HG03039 (cell line): ENCODE data around the gene REPIN1.
A peak's percentile ranks its signal among the peaks of the same experiment; 100 is the strongest.
"Not testable (repeated sequence)": the region's sequence is repeated elsewhere in the genome, so short reads cannot be mapped to it uniquely, and the experiment has no call there.

Source experiments
- ATAC-seq: cut with Tn5 transposase; IDR thresholded peaks from one replicate; pipeline ENCODE4 v1.9.1; 2021; ENCODE audit warnings: mild to moderate bottlenecking, moderate library complexity; ENCODE audit not compliant: unreplicated experiment

The REPIN1 gene

DNA sequence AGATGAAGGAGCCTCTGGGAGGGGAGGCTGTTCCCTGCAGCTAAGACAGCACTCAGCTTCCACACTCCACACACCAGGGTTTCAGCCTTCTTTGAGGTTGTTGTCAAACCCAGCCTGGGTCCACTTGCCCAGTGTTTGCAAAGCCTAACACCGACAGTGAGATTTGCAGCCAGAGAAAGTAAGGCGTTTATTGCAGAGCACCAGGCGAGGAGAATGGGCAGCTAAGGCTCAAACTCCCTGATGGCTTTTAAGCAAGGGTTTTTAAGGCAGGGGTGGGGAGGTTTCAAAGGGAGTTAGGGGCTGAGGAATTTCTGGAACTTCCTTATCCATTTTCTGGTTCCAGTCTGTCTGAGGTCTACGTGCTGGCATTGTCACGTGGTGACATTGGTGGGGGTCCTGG is 5.8 kb downstream of the REPIN1 start:
- ATAC-seq: no peak

- ATAC-seq: no peak
These were observed 7.3 kb downstream of the REPIN1 start for GRCh38 chr7:150375662-150376521.

- ATAC-seq: no peak
These were observed 7.9 kb downstream of the REPIN1 start for GRCh38 chr7:150376560-150376959.

GRCh38 chr7:150377196-150377595 is 8.6 kb downstream of the REPIN1 start:
- ATAC-seq: no peak

- ATAC-seq: no peak
These were observed 9.0 kb downstream of the REPIN1 start for GRCh38 chr7:150377635-150378034.

- ATAC-seq: no peak
These were observed 9.7 kb downstream of the REPIN1 start for GRCh38 chr7:150378115-150378852.

- ATAC-seq: peak; percentile 79
These were observed 10.3 kb downstream of the REPIN1 start, which contains the start of gene ZNF775 for GRCh38 chr7:150378853-150379440. Gene ZNF775, plus strand, starts transcription at chr7:150379330. Its CDS starts 9,141 bp downstream, at chr7:150388471.

DNA sequence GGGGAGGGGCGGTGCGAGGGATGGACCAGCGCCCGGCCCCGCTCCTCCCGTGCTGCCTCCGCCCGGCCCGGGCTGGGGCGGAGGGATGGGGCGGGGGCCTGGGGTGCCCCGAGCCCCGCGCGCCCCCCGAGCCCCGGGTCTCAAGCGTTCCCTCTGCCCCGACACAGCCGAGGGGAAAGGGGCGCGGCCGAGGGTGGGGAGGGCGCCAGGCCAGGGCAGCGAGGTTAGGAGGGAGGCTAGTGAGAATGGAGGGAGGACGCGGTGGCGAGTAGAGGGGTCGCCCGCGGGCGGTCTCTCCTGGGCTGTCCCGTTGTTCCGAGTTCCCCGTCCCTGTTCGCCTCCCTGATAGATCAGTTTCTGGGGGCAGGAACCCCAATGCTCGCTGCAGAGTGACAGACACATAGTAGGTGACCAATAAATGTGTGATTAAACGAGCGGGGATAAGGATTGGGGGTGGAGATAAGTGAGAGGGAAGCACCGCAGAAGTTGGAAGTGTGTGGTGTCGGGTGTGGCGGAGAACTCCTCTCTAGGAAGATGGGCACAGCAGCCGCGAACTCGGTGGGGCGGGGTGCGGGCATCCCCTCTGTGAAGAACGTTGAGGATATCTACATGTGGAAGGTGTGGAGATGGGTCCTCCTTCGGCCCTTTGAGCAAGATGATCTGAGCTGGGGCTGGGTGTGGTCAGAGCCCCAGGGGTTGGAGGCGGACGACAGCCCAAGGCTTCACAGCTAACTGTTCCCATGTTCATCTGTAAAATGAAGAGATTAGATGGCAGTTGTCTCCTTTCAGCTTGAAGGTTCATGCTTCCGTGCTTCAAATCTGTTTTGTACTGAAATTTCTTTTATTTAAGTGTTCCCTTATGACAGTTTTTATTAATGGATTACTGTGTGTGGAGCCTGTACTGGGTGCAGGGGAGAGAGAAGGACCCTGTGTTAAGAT is 11.1 kb downstream of the REPIN1 start:
- no peak for ATAC-seq

- ATAC-seq: no peak
These were observed 11.8 kb downstream of the REPIN1 start for GRCh38 chr7:150380463-150380862.

GRCh38 chr7:150381096-150381495 is 12.5 kb downstream of the REPIN1 start:
- no peak for ATAC-seq

- no peak for ATAC-seq
These were observed 13.1 kb downstream of the REPIN1 start for GRCh38 chr7:150381785-150382122.

- no peak for ATAC-seq
These were observed 13.7 kb downstream of the REPIN1 start for GRCh38 chr7:150382123-150382843.

DNA sequence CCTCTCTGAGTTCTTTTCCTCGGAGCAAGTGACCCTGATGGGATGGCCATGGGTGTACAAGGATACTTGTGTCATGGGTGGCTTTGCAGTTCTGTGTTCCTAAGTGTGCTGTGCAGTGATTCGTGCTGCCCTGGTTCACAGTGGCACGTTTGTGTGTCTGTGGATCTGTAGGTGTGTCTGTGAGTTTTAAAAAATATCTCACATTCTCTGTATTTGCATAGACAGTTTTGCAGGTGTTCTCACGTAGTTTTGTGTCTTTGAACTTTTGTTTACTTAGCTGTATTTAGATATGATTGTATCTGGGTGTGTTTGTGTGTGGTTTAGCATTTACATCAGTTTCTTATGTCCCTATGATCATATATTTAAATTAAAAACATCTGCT is 14.2 kb downstream of the REPIN1 start:
- no peak for ATAC-seq

GRCh38 chr7:150383710-150384397 is 15.2 kb downstream of the REPIN1 start:
- ATAC-seq: no peak

DNA sequence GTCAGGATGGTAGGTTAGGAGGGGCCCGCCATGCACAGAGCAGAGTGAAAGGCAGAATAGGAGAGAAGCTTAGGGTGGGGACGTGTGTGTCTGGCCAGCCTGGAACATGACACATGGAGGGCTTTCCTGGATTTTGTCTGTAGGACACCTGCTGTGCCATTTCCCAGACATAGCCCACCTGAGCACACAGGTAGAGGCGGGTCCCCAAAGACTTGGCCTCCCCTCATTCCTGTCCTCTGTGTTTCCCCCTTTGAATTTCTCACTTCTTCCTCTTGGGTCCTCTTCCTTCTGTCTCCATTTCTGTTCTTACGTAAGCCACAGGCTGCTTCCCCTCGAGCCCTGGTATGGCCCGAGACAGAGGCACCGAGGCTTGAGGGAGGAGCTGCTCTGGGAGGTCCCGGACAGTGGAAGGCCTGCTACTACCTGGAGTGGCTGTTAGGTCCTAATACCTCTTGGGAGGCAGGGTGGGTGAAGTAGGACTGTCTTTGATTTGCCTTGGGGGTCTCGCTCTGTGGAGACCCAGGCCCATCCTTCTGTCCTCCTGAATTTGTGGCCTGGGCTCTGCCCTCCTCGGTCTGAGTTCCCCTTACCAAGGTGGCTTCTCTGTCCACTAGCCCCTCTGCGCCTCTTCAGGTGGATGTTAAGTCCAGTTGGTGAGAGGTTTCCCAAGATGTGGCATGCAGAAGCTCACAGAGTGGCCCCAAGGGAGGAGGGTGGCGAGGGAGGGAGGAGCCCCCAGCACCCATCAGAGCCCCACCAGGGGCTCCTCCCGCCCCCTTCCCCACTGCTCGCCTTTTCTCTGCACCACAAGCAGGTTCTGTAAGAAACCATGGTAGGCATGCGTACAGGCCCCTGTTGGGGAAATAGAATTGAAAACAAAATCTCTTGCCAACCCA is 16.0 kb downstream of the REPIN1 start:
- ATAC-seq: no peak

GRCh38 chr7:150385302-150385723 is 16.7 kb downstream of the REPIN1 start:
- no peak for ATAC-seq

DNA sequence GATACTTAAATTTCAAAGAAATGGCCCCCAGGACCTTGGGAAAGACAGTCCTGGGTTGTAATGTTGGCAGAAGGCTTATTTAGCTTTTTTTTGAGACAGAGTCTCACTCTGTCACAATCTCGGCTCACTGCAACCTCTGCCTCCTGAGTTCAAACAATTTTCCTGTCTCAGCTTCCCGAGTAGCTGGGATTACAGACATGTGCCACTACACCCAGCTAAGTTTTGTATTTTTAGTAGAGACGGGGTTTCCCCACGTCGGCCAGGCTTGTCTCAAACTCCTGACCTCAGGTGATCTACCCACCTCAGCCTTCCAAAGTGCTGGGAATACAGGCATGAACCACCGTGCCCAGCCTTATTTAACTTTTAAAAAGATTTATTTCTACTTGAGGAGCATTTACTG is 17.3 kb downstream of the REPIN1 start:
- not testable (repeated sequence) for ATAC-seq

DNA sequence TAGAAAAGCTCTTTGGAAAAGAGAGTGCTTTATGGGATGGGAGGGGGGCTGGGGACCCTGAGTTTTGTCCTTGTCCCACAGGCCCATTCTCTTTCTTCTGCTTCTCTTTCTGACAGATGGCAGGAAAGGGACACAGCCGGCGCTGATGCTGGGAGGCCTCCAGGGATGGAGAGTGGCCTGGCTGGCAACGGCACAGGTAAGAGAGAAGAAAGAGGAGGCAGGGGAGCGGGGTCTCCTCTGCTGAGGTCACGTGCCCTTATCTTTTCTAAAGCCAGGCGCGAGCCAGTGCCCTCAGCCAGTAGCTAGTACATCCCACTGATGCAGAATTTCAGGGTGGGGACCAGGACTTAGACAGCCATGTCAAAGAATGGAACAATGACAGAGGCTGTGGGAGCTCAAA is 19.7 kb downstream of the REPIN1 start:
- no peak for ATAC-seq
